GM12878 (cell line): ENCODE measurements around the gene EEPD1. TPM values are rescaled to one million over a fixed set of nuclear protein-coding genes. Genes with fewer than 3 reads are reported as not detected.
"Not testable (repeated sequence)": the region's sequence is repeated elsewhere in the genome, so short reads cannot be mapped to it uniquely, and the experiment has no call there.

Experiments
- ATAC-seq: fragments of 200-7000 bp; cut with Tn5 transposase; 3 replicates; pipeline ENCODE4 v1.9.1; 2020; ENCODE audit warnings: mild to moderate bottlenecking, moderate library complexity
- BruUV-seq: library from RNA; stranded (reverse); fragments of 400-500 nt; replicated peaks from 2 replicates; lab custom pipeline; 2021; lab: Mats Ljungman, UMichigan
- CTCF ChIA-PET: fragments of 300-600 bp; sonication (Branson Sonifier 250); formaldehyde crosslinking; extraction: SDS; loops from one replicate; lab custom pipeline; 2021; ENCODE audit warnings: inconsistent platforms; lab: Yijun Ruan, JAX
- POLR2A ChIA-PET: fragments of 350-600 bp; formaldehyde crosslinking; extraction: SDS; loops from one replicate; lab custom pipeline; 2021; ENCODE audit warnings: inconsistent platforms; lab: Charles Lee
- RAD21 ChIA-PET: fragments of 300-600 bp; sonication (Branson Sonifier 250); formaldehyde crosslinking; loops from one replicate; lab custom pipeline; 2023; ENCODE audit warnings: antibody characterized with exemption; ENCODE audit not compliant: unreplicated experiment; lab: Charles Lee
- SMC1A ChIA-PET: fragments of 300-600 bp; sonication (Branson Sonifier 250); formaldehyde crosslinking; loops from one replicate; lab custom pipeline; 2023; ENCODE audit not compliant: unreplicated experiment, uncharacterized antibody; lab: Charles Lee
- DNase-seq: peaks from one replicate; pipeline ENCODE4 v3.0.0-alpha.2; 2011; ENCODE audit warnings: low read depth, low spot score
- FAIRE-seq: peaks from 3 replicates; lab custom pipeline; 2011; peaks lifted over from hg19 to GRCh38; lab: Jason Lieb, UNC
- H2AFZ ChIP-seq: 2 replicates; pipeline ENCODE4 v1.6.0; 2011; ENCODE audit warnings: low read depth, low read length, control low read depth; ENCODE audit not compliant: control insufficient read depth
- H3K27ac ChIP-seq: 2 replicates; pipeline ENCODE4 v1.5.1; 2011; ENCODE audit warnings: control low read depth; ENCODE audit not compliant: control insufficient read depth, insufficient read depth
- H3K27me3 ChIP-seq, 2 experiments: replicated peaks in 1 of 2; 2 replicates each; pipeline versions ENCODE4 v1.6.0 to v1.6.1; 2011; ENCODE audit warnings: low read length in 1 of 2; ENCODE audit not compliant: control insufficient read depth in 2 of 2, insufficient read depth in 2 of 2
- H3K36me3 ChIP-seq, 2 experiments: 2 replicates each; pipeline ENCODE4 v1.5.1; 2011; ENCODE audit warnings: low read length in 1 of 2; ENCODE audit not compliant: control insufficient read depth in 2 of 2, insufficient read depth in 2 of 2
- H3K4me1 ChIP-seq: 2 replicates; pipeline ENCODE4 v1.6.1; 2011; ENCODE audit warnings: mild to moderate bottlenecking, low read length, moderate library complexity, mixed read lengths; ENCODE audit not compliant: control insufficient read depth, insufficient read depth
- H3K4me2 ChIP-seq: 2 replicates; pipeline ENCODE4 v1.6.0; 2011; ENCODE audit warnings: control low read depth; ENCODE audit not compliant: control insufficient read depth, insufficient read depth
- H3K4me3 ChIP-seq: fragments of 200-600 bp; sonication (generic); 2 replicates; pipeline ENCODE4 v1.5.1; 2016
- H3K79me2 ChIP-seq: 2 replicates; pipeline ENCODE4 v1.6.0; 2011; ENCODE audit warnings: low read length; ENCODE audit not compliant: control insufficient read depth, insufficient read depth
- H3K9ac ChIP-seq: 2 replicates; pipeline ENCODE4 v1.8.0; 2011; ENCODE audit warnings: low read length, control low read depth, mixed read lengths; ENCODE audit not compliant: control insufficient read depth, insufficient read depth
- H3K9me3 ChIP-seq: replicated peaks from 3 replicates; pipeline ENCODE4 v1.5.1; 2011; ENCODE audit warnings: mild to moderate bottlenecking, low read length; ENCODE audit not compliant: control insufficient read depth, insufficient read depth
- H4K20me1 ChIP-seq: 2 replicates; pipeline ENCODE4 v1.6.0; 2011; ENCODE audit not compliant: control insufficient read depth, insufficient read depth
- NFXL1 ChIP-seq: fragments of 450-650 bp; IDR thresholded peaks from 2 replicates; pipeline ENCODE4 v1.6.1; 2017; ENCODE audit warnings: antibody characterized with exemption, mild to moderate bottlenecking, borderline replicate concordance
- NR2C1 ChIP-seq: fragments of 450-650 bp; IDR thresholded peaks from 2 replicates; pipeline ENCODE4 v1.6.1; 2017; ENCODE audit warnings: antibody characterized with exemption, mild to moderate bottlenecking, moderate library complexity
- SP1 ChIP-seq: IDR thresholded peaks from one replicate; pipeline ENCODE4 v1.6.1; 2011; ENCODE audit warnings: low read depth, low read length
- WGBS: methylation state at CpG from one replicate; pipeline ENCODE4 v1.1.6; 2016; ENCODE audit warnings: low lambda C conversion rate; ENCODE audit not compliant: insufficient replicate concordance, insufficient coverage; ENCODE audit errors: missing lambda C conversion rate; 5-methylcytosine and 5-hydroxymethylcytosine counted together
- in situ Hi-C: fragments of 300-500 bp; cut with MboI; formaldehyde crosslinking; loops from 9 replicates; pipeline ENCODE4 v1.14.3; 2018; ENCODE audit warnings: mixed read lengths
- intact Hi-C: fragments of 100-400 bp; cut with micrococcal nuclease; formaldehyde crosslinking; loops from one replicate; pipeline ENCODE4 v1.14.2; 2022; ENCODE audit not compliant: unreplicated experiment
- polyA plus RNA-seq, 11 experiments: library from polyadenylated mRNA; depleted of rRNA in 4 of 11; unstranded in 6 of 11; stranded (reverse) in 5 of 11; fragments of >200 nt; fragmentation: Nextera tagmentation in 4 of 11; fragmentation: Illumina TruSeq in 1 of 11; extraction: Ambion mirVana in 4 of 11; extraction: Trizol in 1 of 11; gene quantifications; 1 replicate in 1 of 11; 2 replicates in 10 of 11; pipeline versions ENCODE4 v1.2.1 to v1.2.3, GENCODE V29; 2011 to 2016; ENCODE audit warnings: inconsistent platforms in 2 of 11, missing spikeins in 2 of 11, low read depth in 1 of 11
- total RNA-seq, 4 experiments: library from RNA; depleted of rRNA in 3 of 4; stranded (reverse); fragments of >200 nt in 3 of 4; fragmentation: Illumina TruSeq in 1 of 4; extraction: Trizol in 1 of 4; gene quantifications; 2 replicates each; pipeline versions ENCODE4 v1.2.1 to v1.2.3, GENCODE V29; 2013 to 2021
- TF ChIP-seq, protein P1 (sequence below): fragments of 450-650 bp; IDR thresholded peaks from 2 replicates; pipeline ENCODE4 v1.6.1; 2016; ENCODE audit warnings: mild to moderate bottlenecking

EEPD1 gene
- total and polyA plus RNA-seq, 10 of the 15 experiments (the other 5 are each of a cell fraction or from before 2014, with no cell fraction given) = 0.24 to 2.8 (median 0.86) TPM; not detected in 1

DNA sequence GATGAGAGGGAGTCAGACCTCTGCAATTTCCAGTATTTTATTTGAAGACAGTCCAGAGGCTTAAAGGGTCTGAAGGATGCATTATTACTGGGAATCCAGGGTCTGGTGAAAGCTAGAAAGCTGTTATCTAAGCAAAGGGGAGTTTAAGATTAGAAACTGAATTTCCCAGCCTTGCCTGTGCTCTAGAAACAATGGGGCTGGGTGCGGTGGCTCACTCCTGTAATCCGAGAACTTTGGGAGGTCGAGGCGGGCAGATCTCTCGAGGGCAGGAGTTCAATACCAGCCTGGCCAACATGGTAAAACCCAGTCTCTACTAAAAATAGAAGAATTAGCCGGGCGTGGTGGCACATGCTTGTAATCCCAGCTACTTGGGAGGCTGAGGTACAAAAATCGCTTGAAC, 165.1 kb downstream of the EEPD1 start (continued):
- TF ChIP-seq, protein P1, sequence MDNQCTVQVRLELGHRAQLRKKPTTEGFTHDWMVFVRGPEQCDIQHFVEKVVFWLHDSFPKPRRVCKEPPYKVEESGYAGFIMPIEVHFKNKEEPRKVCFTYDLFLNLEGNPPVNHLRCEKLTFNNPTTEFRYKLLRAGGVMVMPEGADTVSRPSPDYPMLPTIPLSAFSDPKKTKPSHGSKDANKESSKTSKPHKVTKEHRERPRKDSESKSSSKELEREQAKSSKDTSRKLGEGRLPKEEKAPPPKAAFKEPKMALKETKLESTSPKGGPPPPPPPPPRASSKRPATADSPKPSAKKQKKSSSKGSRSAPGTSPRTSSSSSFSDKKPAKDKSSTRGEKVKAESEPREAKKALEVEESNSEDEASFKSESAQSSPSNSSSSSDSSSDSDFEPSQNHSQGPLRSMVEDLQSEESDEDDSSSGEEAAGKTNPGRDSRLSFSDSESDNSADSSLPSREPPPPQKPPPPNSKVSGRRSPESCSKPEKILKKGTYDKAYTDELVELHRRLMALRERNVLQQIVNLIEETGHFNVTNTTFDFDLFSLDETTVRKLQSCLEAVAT = no peak
- TF ChIP-seq NR2C1 (no peak), NFXL1 (no peak), SP1 (no peak)

DNA sequence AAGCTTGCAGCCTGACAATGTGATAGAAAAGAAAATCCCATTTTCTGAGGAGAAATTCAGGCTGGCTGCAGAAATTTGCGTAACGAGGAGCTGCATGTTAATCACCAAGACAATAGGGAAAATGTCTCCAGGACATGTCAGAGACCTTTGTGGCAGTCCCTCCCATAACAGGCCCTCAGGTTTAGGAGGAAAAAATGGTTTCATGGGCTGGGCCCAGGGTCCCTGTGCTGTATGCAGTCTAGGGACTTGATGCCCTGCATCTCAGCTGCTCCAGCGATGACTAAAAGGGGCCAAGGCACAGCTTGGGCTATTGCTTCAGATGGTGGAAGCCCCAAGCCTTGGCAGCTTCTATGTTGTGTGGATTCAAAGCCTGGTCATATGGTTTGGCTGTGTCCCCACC, 168.2 kb downstream of the EEPD1 start:
- H4K20me1 ChIP-seq, DNase-seq, H3K36me3 ChIP-seq, H3K27me3 ChIP-seq, POLR2A ChIA-PET, H3K4me3 ChIP-seq, ATAC-seq, H3K9me3 ChIP-seq, H3K9ac ChIP-seq, H3K79me2 ChIP-seq, H3K4me1 ChIP-seq, intact Hi-C loops, H3K27ac ChIP-seq, in situ Hi-C loops, FAIRE-seq, BruUV-seq, H2AFZ ChIP-seq, H3K4me2 ChIP-seq: not testable (repeated sequence)
- WGBS = 68% methylated on average over 3 of the region's 3 CpGs
- RAD21 ChIA-PET = interaction anchor here (0.6 to 0.9 kb wide), 3 partner anchors 189 to 336 kb away, joined by 3 read pairs; no protein-coding TSS in a partner anchor
- CTCF ChIA-PET = interaction anchor here (0.7 to 2.9 kb wide), 5 partner anchors 13 to 415 kb away, joined by 3 to 11 read pairs (median 4); no protein-coding TSS in a partner anchor
- SMC1A ChIA-PET = interaction anchor here (1.5 to 5.0 kb wide), 3 partner anchors 9 to 336 kb away, joined by 3 to 39 read pairs (median 16); no protein-coding TSS in a partner anchor
